Adrenal gland (tissue), 5 donors: ENCODE measurements around the gene ZNF670.

ENCODE experiments used
- POLR2A ChIP-seq, 2 donors: fragments of 450-650 bp; IDR thresholded peaks; one replicate each; pipeline ENCODE4 v1.6.1; 2017; ENCODE audit warnings: antibody characterized with exemption in 2 of 2, mild to moderate bottlenecking in 2 of 2, moderate library complexity in 1 of 2
- TF ChIP-seq, protein P1 (sequence below), 6 experiments: fragments of 450-650 bp in 4 of 6; fragments of 200-600 bp in 2 of 6; sonication (generic) in 1 of 6; IDR thresholded peaks; 1 replicate in 5 of 6; 2 replicates in 1 of 6; pipeline versions ENCODE4 v1.5.1 to v1.8.0; 2016 to 2021; ENCODE audit warnings: antibody characterized with exemption in 6 of 6, mild to moderate bottlenecking in 2 of 6, moderate library complexity in 1 of 6
- donor health status: DM: no; HTN: no; CAD: no.

DNA sequence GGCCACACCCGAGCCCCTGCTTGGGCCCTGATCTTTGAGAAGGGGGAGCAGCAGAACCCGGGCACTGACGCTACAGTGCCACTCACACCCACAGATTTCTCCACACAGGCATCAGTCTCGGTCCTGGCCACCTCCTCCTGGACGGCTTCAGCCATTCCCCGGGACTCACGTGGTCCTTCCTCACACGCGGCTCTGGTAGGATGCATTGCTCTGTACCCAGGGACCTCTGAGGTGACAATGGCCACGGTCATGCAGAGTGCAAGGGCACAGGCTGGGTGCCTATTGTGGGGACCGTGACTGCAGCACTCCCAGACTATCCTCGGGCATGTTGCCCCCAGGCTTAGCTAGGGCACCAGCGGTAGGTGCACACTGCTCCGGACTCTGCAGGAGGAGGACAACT is 11.8 kb upstream of the ZNF670 start:
- TF ChIP-seq, protein P1, sequence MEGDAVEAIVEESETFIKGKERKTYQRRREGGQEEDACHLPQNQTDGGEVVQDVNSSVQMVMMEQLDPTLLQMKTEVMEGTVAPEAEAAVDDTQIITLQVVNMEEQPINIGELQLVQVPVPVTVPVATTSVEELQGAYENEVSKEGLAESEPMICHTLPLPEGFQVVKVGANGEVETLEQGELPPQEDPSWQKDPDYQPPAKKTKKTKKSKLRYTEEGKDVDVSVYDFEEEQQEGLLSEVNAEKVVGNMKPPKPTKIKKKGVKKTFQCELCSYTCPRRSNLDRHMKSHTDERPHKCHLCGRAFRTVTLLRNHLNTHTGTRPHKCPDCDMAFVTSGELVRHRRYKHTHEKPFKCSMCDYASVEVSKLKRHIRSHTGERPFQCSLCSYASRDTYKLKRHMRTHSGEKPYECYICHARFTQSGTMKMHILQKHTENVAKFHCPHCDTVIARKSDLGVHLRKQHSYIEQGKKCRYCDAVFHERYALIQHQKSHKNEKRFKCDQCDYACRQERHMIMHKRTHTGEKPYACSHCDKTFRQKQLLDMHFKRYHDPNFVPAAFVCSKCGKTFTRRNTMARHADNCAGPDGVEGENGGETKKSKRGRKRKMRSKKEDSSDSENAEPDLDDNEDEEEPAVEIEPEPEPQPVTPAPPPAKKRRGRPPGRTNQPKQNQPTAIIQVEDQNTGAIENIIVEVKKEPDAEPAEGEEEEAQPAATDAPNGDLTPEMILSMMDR (IDR thresholded peaks at IDR 0.05): no peak
- no peak for TF ChIP-seq POLR2A (IDR thresholded peaks at IDR 0.05)
